ENCODE measurements around the gene CALCOCO1. TPM values are rescaled to one million over a fixed set of nuclear protein-coding genes. Genes with fewer than 3 reads are reported as not detected.
A peak's percentile ranks its signal among the peaks of the same experiment; 100 is the strongest.

Gene CALCOCO1
- total RNA-seq, 1 donor from 2014 or later: 35.3 TPM

DNA sequence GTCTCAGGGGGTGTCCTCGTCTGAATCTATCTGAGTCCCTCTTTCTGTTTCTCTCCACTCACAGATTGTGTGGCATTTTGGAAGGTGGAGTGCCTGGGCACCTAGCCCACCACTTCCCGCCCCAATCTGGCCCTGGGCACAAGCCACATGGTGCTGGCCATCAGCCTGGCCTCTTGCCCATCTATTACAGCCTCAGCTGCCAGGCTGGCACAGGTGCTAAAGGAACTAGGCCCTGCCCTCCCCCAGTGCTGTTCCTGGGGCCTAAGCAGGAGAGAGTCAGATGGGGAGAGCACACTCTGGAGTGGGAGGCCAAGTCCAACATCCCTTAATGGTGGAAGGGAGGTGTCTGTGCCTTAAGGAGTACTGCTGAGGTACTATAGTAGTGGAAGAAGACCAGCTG, 8.3 kb upstream of the CALCOCO1 start:
- FAIRE-seq (no peak), DNase-seq (ENCODE audit: low read depth) (no peak)
- Histone ChIP-seq H3K36me3 (ENCODE audit: control insufficient read depth, insufficient read depth, low read length) (no peaks in the 10 kb centered on the region), H3K27me3 (ENCODE audit: control insufficient read depth, insufficient read depth, low read length) (peaks cover 36% of the 10 kb centered on the region), H3K4me3 (ENCODE audit: low read depth, low read length) (no peak overlapping the region)
- TF ChIP-seq, protein P1, sequence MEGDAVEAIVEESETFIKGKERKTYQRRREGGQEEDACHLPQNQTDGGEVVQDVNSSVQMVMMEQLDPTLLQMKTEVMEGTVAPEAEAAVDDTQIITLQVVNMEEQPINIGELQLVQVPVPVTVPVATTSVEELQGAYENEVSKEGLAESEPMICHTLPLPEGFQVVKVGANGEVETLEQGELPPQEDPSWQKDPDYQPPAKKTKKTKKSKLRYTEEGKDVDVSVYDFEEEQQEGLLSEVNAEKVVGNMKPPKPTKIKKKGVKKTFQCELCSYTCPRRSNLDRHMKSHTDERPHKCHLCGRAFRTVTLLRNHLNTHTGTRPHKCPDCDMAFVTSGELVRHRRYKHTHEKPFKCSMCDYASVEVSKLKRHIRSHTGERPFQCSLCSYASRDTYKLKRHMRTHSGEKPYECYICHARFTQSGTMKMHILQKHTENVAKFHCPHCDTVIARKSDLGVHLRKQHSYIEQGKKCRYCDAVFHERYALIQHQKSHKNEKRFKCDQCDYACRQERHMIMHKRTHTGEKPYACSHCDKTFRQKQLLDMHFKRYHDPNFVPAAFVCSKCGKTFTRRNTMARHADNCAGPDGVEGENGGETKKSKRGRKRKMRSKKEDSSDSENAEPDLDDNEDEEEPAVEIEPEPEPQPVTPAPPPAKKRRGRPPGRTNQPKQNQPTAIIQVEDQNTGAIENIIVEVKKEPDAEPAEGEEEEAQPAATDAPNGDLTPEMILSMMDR (IDR thresholded peaks at IDR 0.05; ENCODE audit: insufficient read depth, low read length, severe bottlenecking): no peak

DNA sequence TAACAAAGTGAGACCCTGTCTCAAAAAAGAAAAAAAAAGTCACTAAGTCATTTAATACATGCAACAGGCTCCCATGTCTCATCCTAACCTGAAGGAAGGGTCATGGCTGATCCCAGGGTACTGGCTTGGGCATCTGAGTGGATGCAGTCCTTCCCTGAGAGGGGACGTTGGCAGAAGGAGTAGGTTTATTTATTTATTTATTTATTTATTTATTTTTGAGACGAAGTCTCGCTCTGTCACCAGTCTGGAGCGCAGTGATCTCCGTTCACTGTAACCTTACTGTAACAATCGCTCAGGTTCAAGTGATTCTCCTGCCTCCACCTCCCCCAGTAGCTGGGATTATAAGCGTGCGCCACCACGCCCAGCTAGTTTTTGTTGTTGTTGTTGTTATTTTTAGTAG, 7.2 kb upstream of the CALCOCO1 start:
- DNase-seq (ENCODE audit: low read depth) (no peak), FAIRE-seq (no peak)
- TF ChIP-seq, protein P1 (IDR thresholded peaks at IDR 0.05; ENCODE audit: insufficient read depth, low read length, severe bottlenecking): no peak
- H3K4me3 ChIP-seq (ENCODE audit: low read depth, low read length): no peak overlapping the region
- peaks cover 29% of the 10 kb centered on the region for H3K27me3 ChIP-seq (ENCODE audit: control insufficient read depth, insufficient read depth, low read length)
- H3K36me3 ChIP-seq (ENCODE audit: control insufficient read depth, insufficient read depth, low read length): no peaks in the 10 kb centered on the region

DNA sequence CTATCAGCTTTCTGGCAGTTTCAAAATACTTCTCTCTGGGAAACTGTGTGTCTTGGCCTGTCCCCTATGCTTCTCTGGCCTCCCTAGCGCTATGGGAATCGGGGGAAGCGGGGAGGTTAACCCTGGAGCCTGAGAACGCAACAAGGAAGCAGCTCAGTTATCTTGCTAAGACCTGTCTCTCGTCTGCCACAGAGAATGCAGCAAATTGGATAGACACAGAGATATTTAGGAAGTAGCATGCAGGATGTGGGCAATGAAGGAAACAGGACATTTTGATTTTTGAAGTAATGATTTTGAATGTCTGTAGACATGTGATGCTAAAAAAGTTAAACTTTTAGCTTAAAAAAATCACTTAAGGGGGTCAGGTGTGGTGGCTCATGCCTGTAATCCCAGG, 6.6 kb upstream of the CALCOCO1 start:
- FAIRE-seq (no peak), DNase-seq (ENCODE audit: low read depth) (no peak)
- peaks cover 23% of the 10 kb centered on the region for H3K27me3 ChIP-seq (ENCODE audit: control insufficient read depth, insufficient read depth, low read length)
- H3K36me3 ChIP-seq (ENCODE audit: control insufficient read depth, insufficient read depth, low read length): no peaks in the 10 kb centered on the region
- H3K4me3 ChIP-seq (ENCODE audit: low read depth, low read length): no peak overlapping the region
- TF ChIP-seq, protein P1 (IDR thresholded peaks at IDR 0.05; ENCODE audit: insufficient read depth, low read length, severe bottlenecking): no peak

DNA sequence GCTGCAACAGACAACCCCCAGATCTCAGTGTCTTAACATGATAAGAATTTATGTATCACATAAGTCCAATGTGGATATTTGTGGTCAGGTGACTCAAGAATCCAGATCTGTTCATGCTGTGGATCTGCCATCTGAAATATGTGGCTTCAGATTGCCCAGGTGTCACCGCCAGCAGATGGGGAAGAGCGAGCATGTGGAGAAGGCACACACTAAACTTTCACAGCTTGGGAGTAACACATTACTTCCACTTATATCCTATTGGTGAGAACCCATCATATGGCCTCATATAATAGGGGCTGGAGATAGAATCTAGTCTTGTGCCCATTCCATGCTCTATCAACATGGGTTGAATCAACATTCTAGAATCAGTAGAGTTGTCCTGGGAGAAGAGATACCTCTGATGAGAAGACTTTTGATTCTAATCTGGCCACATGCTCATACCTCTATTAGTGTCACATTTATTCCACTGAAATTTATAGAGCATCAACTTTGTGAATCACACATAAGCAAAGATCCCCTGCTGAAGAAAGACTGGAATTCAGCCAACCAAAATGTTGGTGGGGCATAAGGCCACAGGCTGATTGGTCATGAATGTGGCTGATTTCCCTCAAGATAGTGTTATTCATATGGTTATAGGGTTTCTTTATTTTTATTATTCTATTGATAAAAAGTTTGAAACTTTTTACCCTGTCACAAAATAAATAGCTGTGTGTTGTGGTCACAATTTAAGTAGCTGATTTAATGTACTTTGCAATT, 6.0 kb upstream of the CALCOCO1 start:
- H3K36me3 ChIP-seq (ENCODE audit: control insufficient read depth, insufficient read depth, low read length): no peaks in the 10 kb centered on the region
- H3K27me3 ChIP-seq (ENCODE audit: control insufficient read depth, insufficient read depth, low read length): peaks cover 17% of the 10 kb centered on the region
- H3K4me3 ChIP-seq (ENCODE audit: low read depth, low read length): no peak overlapping the region
- TF ChIP-seq, protein P1 (IDR thresholded peaks at IDR 0.05; ENCODE audit: insufficient read depth, low read length, severe bottlenecking): no peak
- no peak for DNase-seq (ENCODE audit: low read depth)
- no peak for FAIRE-seq

DNA sequence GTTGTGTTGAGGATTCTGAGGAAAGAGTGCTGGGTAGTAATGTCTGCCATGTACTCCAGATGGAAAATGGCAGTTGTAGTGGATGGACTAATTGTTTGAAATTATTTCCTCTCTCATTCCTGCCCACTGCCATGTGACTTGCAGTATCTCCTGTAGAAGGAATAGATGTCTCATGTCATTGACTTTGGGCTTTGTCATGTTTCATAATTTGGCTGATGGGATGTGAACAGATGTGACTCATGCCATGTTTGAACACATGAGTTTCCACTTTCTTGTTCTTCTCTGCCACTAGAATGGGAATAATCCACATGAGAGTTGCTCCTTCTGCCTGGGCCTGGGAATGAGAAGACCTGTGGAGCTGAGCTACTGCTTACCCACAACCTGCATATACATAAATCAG, 2.4 kb upstream of the CALCOCO1 start:
- DNase-seq (ENCODE audit: low read depth) (peak; percentile 66), FAIRE-seq (no peak)
- H3K36me3 ChIP-seq (ENCODE audit: control insufficient read depth, insufficient read depth, low read length): no peaks in the 10 kb centered on the region
- TF ChIP-seq, protein P1 (IDR thresholded peaks at IDR 0.05; ENCODE audit: insufficient read depth, low read length, severe bottlenecking): no peak
- H3K4me3 ChIP-seq (ENCODE audit: low read depth, low read length): no peak overlapping the region
- no peaks in the 10 kb centered on the region for H3K27me3 ChIP-seq (ENCODE audit: control insufficient read depth, insufficient read depth, low read length)

DNA sequence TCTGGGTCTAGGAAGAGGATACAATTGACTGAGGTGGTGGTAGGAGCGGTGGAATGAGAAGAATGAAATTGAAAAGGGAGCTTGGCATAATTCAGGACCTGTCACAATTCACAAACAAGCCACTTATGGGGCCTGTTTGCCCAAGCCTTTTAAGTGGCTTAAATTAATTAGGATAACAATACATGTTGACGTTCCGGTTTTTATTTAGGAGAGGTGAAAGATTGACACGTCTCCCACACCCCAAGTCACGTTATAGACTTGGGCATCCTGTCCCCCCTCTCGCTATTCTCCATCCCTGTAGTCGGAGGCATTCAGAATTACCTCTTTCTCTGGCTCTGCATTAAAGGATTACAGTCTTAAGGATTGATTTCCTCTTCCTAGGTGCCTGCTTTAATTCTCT, 954 bp upstream of the CALCOCO1 start:
- no peak overlapping the region for H3K4me3 ChIP-seq (ENCODE audit: low read depth, low read length)
- H3K36me3 ChIP-seq (ENCODE audit: control insufficient read depth, insufficient read depth, low read length): peaks cover 6% of the 10 kb centered on the region
- TF ChIP-seq, protein P1 (IDR thresholded peaks at IDR 0.05; ENCODE audit: insufficient read depth, low read length, severe bottlenecking): no peak
- no peaks in the 10 kb centered on the region for H3K27me3 ChIP-seq (ENCODE audit: control insufficient read depth, insufficient read depth, low read length)
- DNase-seq (ENCODE audit: low read depth): no peak
- FAIRE-seq: no peak
